ENCODE data around the gene ACYP1.

ACYP1 gene

GRCh38 chr14:75063491-75064204 is at the start of gene ACYP1:
TSS of gene ACYP1 (minus strand) at chr14:75064024. CDS start at chr14:75063553, 471 bp downstream.
- peak; percentile 95 for DNase-seq (ENCODE audit: low spot score)

GRCh38 chr14:75109877-75110276 is 46.1 kb upstream of the ACYP1 start:
- no peak for DNase-seq (ENCODE audit: low spot score)

DNA sequence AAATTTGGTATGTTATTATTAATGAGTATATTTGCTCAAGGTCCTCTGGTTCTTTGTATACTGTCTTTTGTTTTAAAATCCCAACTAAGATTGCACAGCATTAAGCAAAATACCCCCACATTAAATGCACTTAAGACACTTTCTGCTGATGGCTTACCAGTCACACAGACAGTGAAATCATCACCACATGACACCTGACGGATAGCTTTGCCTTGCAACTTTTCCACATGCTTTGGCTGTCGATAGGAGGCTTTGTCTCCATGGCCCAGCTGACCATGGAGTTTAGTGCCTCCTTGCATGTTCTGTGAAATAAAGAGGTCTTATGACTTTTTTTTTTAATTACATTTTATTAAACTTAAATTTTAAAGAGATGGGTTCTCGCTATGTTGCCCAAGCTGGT is 43.4 kb upstream of the ACYP1 start:
- DNase-seq (ENCODE audit: low spot score): no peak

GRCh38 chr14:75101491-75101890 is 37.7 kb upstream of the ACYP1 start:
- DNase-seq (ENCODE audit: low spot score): no peak

DNA sequence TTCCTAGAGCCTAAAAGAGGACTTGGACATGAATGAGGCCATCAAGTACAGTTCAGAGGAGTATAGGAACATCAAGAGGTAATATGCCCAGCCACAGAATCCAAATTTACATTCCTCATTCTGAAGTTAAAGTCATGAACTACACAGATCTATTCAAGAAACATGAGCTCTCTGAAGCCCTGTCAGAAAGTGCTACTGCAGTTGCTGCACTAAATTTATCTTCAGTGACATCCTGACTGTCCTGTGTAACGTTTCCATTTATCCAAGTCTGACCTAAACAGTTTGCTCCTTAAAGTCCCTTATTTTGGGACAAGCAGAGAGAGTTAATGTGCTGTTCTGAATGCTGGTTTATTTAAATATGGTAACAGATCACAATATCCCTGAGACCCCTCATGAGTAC is 34.9 kb upstream of the ACYP1 start:
- no peak for DNase-seq (ENCODE audit: low spot score)

- no peak for DNase-seq (ENCODE audit: low spot score)
These were observed 34.4 kb upstream of the ACYP1 start for GRCh38 chr14:75098212-75098611.

DNA sequence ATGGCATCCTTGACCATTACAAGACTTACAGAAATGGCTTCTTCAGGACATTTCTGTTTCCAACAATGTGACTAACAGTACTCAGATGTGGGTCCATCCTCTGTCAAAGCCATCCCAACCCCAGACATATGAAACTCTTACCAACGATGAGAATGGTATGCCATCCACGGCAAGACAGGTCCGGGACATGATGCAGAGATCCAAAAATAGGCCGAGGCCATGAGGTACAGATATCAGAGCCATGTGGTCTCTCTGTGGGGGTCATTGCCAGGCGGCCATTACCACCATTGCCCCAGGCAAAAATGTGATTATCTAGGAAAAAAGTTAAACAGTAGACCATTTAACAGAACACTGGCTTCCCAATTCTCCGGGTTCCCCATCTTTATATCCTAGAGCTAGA is 33.1 kb upstream of the ACYP1 start:
- no peak for DNase-seq (ENCODE audit: low spot score)

- DNase-seq (ENCODE audit: low spot score): no peak
These were observed 31.9 kb upstream of the ACYP1 start for GRCh38 chr14:75095690-75096089.

DNA sequence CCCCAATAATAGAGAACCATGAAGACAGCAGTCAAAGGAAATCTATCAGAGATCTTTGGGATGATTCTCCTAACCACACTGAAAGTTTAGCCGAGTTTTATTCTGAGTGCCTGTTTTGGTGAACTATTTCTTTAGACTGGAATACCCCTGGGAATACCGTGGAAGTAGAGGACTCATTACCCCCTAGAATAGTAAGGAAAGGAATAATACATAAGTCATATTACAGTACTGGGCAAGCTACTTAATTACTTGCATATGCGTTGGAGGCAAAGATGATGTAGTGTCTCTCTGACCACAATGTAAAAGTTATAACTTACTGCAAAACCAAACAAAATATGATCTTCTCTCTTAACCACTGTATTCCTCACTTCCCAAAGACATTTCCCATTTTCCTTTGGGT is 31.1 kb upstream of the ACYP1 start:
- no peak for DNase-seq (ENCODE audit: low spot score)

DNA sequence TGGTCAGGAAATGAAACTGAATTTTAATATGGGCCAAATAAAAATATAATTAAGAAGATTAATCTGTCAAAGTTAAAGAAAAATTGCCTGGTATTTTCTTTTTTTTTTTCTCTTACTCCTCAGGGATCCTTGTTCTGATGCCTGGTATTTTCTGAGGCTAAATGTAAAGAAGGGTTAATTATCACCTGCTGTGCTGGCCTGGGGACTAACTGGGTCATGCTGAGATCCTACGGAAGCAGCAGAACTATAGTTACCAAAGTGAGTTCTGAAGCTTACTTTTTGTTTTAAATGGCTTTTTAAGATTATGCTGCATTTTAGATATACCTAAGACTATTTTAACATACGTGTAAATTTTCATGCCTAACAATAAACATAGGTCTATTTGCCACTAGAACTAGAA is 28.9 kb upstream of the ACYP1 start:
- DNase-seq (ENCODE audit: low spot score): no peak

DNA sequence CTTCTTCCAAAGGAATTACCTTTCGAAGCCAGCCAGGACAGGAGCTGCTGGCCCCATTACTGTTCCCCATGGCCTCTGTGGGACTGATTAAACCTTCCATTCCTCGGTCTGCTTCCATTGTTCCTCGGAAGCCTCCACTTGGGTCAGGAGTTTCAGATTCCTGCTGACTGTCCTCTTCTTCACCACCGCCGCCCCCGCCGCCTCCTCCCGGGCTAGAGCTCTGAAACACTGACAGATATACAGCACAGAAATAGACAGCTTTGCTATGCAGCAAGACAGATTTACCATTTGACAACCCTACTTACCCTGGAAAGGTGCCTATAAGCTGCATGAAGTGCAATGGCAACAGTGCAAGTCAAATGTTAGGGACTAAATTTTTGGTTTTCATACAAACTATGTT is 27.4 kb upstream of the ACYP1 start:
- DNase-seq (ENCODE audit: low spot score): no peak

DNA sequence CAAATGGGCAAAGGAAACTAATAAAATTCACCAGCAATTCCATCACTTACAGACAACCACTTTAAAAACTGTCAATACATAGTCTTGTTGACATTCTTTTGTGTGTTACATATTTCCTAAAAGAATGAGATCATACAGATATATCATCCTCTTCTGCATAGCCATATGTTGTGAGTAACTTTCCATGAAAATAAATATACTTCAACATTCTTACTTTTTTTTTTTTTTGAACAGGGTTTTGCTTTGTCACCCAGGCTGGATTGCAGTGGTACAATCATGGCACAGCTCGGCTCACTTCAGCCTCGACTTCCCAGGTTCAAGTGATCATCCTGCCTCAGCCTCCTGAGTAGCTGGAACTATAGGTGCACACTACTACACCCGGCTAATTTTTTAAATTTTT is 26.5 kb upstream of the ACYP1 start:
- DNase-seq (ENCODE audit: low spot score): no peak

- peak; percentile 52 for DNase-seq (ENCODE audit: low spot score)
These were observed 24.9 kb upstream of the ACYP1 start for GRCh38 chr14:75088566-75089373.

GRCh38 chr14:75088153-75088552 is 24.3 kb upstream of the ACYP1 start:
- DNase-seq (ENCODE audit: low spot score): no peak

- no peak for DNase-seq (ENCODE audit: low spot score)
These were observed 20.7 kb upstream of the ACYP1 start for GRCh38 chr14:75084513-75084912.

DNA sequence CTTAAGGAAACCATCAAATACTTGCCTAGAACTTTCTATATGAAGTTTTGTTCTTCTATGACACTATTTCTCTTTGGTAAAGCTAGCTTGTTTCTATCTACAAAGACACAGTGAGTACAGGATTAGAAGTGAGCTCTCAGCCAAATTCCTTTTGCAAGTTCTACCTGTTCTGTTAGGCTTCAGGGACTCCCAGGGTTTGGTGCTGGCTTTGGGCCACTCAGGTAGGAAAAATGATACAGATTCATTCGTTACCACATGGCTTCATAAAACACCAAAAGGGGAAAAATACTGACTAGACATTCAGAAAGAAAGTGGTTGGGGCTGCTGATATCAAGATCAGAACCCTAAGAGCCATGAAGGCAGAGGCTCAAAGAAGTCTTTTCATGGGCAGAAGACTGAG is 19.4 kb upstream of the ACYP1 start:
- DNase-seq (ENCODE audit: low spot score): no peak

DNA sequence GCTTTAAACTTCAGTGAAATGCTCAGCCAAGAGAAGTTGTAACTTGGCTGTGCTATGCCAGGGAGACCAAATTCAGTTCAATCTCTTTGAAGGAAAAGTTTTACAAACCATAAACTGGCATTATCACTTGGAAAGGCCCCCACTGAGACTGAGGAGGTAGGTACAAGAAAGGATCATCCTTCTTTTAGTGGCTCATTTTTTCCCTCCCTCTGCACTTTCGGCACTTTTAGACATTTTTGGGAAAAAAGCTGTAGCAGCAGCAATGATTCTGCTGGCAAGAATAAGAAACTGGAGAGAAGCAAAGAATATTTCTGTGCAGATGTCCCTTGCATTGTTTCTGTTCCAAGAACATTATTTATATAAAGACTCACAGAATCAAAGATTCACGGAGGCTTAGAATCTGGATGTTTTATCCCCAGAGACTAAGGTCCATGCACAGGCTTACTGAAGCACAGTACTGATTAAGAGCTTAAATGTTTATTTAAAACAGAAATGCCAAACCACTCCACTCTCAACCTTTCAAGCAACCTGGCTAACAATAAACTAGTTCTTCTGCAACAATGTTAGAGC is 17.9 kb upstream of the ACYP1 start:
- no peak for DNase-seq (ENCODE audit: low spot score)

DNA sequence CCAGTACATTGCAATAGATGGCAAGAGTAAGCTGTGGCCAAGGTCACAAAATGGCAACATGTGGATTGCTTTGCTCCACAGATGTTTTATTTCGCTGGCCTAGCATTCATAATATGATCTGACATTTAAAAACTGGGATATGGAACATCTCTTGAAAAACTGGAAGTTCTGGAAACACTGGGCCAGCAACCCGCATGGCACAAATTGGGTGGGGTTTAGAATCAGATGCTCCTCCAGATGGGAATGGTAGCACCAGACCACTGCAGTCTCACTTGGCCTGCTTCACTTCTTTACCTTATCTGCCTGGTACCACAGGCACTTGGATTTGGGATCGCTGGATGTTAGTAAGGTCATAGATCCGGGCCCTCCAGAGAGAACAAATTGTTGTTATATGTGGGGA is 15.7 kb upstream of the ACYP1 start:
- no peak for DNase-seq (ENCODE audit: low spot score)

DNA sequence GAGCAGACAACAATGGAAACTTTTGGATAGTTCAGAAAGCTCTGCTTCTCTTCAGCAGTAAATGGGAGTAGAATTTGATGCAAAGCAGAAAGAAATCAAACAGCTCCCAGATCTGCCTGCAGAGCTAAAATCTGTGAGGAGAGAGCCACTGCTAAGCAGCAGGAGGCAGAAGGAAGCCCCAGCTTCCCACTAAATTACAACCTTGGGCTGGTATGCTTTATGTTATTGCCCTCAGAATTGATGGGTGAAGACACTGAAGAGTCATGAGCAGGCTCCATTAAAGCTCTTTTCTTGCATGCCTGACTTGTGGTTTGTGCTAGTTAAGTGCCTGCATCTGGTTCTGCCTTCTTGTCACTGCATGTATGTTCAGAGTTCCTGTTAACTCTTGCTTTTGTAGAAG is 14.0 kb upstream of the ACYP1 start:
- no peak for DNase-seq (ENCODE audit: low spot score)

- DNase-seq (ENCODE audit: low spot score): no peak
These were observed 6.6 kb upstream of the ACYP1 start for GRCh38 chr14:75070383-75070782.

- no peak for DNase-seq (ENCODE audit: low spot score)
These were observed 6.0 kb upstream of the ACYP1 start for GRCh38 chr14:75069811-75070145.

GRCh38 chr14:75069121-75069810 is 5.4 kb upstream of the ACYP1 start, which contains the start of gene ZC2HC1C:
TSS of gene ZC2HC1C (plus strand) at chr14:75069641. CDS start at chr14:75070574, 933 bp downstream.
- peak; percentile 95 for DNase-seq (ENCODE audit: low spot score)
